HCT116 (cell line): Measurements from ENCODE around the gene CCDC57.

Experiments
- CTCF ChIP-seq, 3 experiments: fragments of 200-600 bp in 1 of 3; sonication (generic) in 1 of 3; IDR thresholded peaks in 2 of 3; conservative IDR thresholded peaks in 1 of 3; 2 replicates each; pipeline ENCODE4 v1.5.1; 2012 to 2017; ENCODE audit warnings: low read depth in 2 of 3, low read length in 2 of 3, antibody characterized with exemption in 1 of 3, borderline replicate concordance in 1 of 3, control low read depth in 1 of 3, mild to moderate bottlenecking in 1 of 3, mixed read lengths in 1 of 3, mixed run types in 1 of 3, moderate library complexity in 1 of 3; ENCODE audit not compliant: insufficient read depth in 1 of 3
- ZFX ChIP-seq: fragments of 450-650 bp; IDR thresholded peaks from 2 replicates; pipeline ENCODE4 v1.6.1; 2017
- ZNF274 ChIP-seq: fragments of 200-500 bp; sonication (Bioruptor generic); IDR thresholded peaks from 2 replicates; pipeline ENCODE4 v1.6.1; 2014; ENCODE audit warnings: mild to moderate bottlenecking, low read depth, low read length, inconsistent platforms

GRCh38 chr17:82234211-82235055 lies 21.8 kb upstream of the CCDC57 start:
- TF ChIP-seq CTCF (IDR thresholded peaks at IDR 0.05 in 2 of 3, conservative IDR thresholded peaks at IDR 0.05 in 1 of 3; ENCODE audit: borderline replicate concordance in 1 of 3, insufficient read depth in 1 of 3, low read depth in 2 of 3, low read length in 2 of 3) (no peak), ZNF274 (no peak), ZFX (no peak)
